HepG2 (cell line): ENCODE results near the gene PYGL. TPM values are rescaled to one million over a fixed set of nuclear protein-coding genes. Genes with fewer than 3 reads are reported as not detected.
A peak's percentile ranks its signal among the peaks of the same experiment; 100 is the strongest.

Experiments
- ATAC-seq: fragments of 200-7000 bp; cut with Tn5 transposase; 3 replicates; pipeline ENCODE4 v1.9.1; 2020; ENCODE audit warnings: mild to moderate bottlenecking, moderate library complexity
- BruUV-seq: library from RNA; stranded (reverse); fragments of 400-500 nt; replicated peaks from 2 replicates; lab custom pipeline; 2021; lab: Mats Ljungman, UMichigan
- CTCF ChIA-PET: fragments of 300-600 bp; formaldehyde crosslinking; extraction: SDS; loops from one replicate; lab custom pipeline; 2021; ENCODE audit warnings: low total read pairs, inconsistent platforms, low intra/inter-chr PET ratio; lab: Yijun Ruan, JAX
- POLR2A ChIA-PET: fragments of 350-600 bp; sonication (Branson Sonifier 250); formaldehyde crosslinking; loops from one replicate; lab custom pipeline; 2020; ENCODE audit warnings: antibody characterized with exemption, inconsistent platforms; lab: Yijun Ruan, JAX
- DNase-seq: peaks from one replicate; pipeline ENCODE4 v3.0.0-alpha.2; 2015; ENCODE audit warnings: low spot score
- FAIRE-seq: peaks from 3 replicates; lab custom pipeline; 2011; peaks lifted over from hg19 to GRCh38; lab: Jason Lieb, UNC
- H2AFZ ChIP-seq: one replicate; pipeline ENCODE4 v1.6.1; 2011; ENCODE audit warnings: low read length, inconsistent platforms
- H3K27ac ChIP-seq: fragments of 300-600 bp; 3 replicates; pipeline ENCODE4 v1.8.0; 2011; ENCODE audit warnings: mixed run types, mild to moderate bottlenecking, mixed read lengths, low read length, inconsistent platforms; ENCODE audit not compliant: insufficient read depth; ENCODE audit errors: extremely low read length
- H3K27me3 ChIP-seq, 2 experiments: fragments of 200-600 bp in 1 of 2; 2 replicates in 1 of 2; 3 replicates in 1 of 2; pipeline versions ENCODE4 v1.6.0 to v1.8.0; 2011; ENCODE audit warnings: low read length in 2 of 2, mild to moderate bottlenecking in 2 of 2, moderate library complexity in 2 of 2, inconsistent platforms in 1 of 2; ENCODE audit not compliant: insufficient read depth in 2 of 2, control insufficient read depth in 1 of 2
- H3K36me3 ChIP-seq, 2 experiments: fragments of 200-600 bp in 1 of 2; replicated peaks in 1 of 2; 2 replicates in 1 of 2; 3 replicates in 1 of 2; pipeline versions ENCODE4 v1.5.1 to v1.8.0; 2011; ENCODE audit warnings: low read length in 2 of 2, inconsistent platforms in 1 of 2; ENCODE audit not compliant: insufficient read depth in 2 of 2, control insufficient read depth in 1 of 2
- H3K4me1 ChIP-seq: 2 replicates; pipeline ENCODE4 v1.5.1; 2012; ENCODE audit warnings: low read length, inconsistent platforms; ENCODE audit not compliant: insufficient read depth
- H3K4me2 ChIP-seq: 2 replicates; pipeline ENCODE4 v1.6.0; 2011; ENCODE audit warnings: low read depth, low read length, inconsistent platforms
- H3K4me3 ChIP-seq, 3 experiments: fragments of 200-600 bp in 1 of 3; sonication (generic), shearing (Covaris generic) in 1 of 3; replicated peaks in 1 of 3; 2 replicates each; pipeline ENCODE4 v1.5.1; 2011 to 2016; ENCODE audit warnings: low read length in 3 of 3, inconsistent platforms in 2 of 3, low read depth in 2 of 3, mild to moderate bottlenecking in 2 of 3, control low read depth in 1 of 3, mixed read lengths in 1 of 3; ENCODE audit not compliant: insufficient read depth in 1 of 3
- H3K79me2 ChIP-seq: one replicate; pipeline ENCODE4 v1.6.1; 2011; ENCODE audit warnings: low read length, inconsistent platforms; ENCODE audit not compliant: insufficient read depth
- H3K9ac ChIP-seq: 2 replicates; pipeline ENCODE4 v1.6.0; 2011; ENCODE audit warnings: mild to moderate bottlenecking, low read depth, low read length, inconsistent platforms; ENCODE audit not compliant: insufficient read depth
- H3K9me3 ChIP-seq: 2 replicates; pipeline ENCODE4 v1.5.1; 2012; ENCODE audit warnings: mild to moderate bottlenecking, low read length
- H4K20me1 ChIP-seq: 2 replicates; pipeline ENCODE4 v1.6.0; 2011; ENCODE audit warnings: inconsistent platforms, mild to moderate bottlenecking, low read length, moderate library complexity; ENCODE audit not compliant: insufficient read depth
- ELF4 ChIP-seq: sonication (generic); formaldehyde crosslinking; IDR thresholded peaks from 2 replicates; pipeline ENCODE4 v1.5.0; 2020; ENCODE audit warnings: missing genetic modification reagents, mild to moderate bottlenecking, moderate library complexity, borderline replicate concordance
- FUBP1 ChIP-seq: sonication (generic); formaldehyde crosslinking; IDR thresholded peaks from 2 replicates; pipeline ENCODE4 v1.5.1; 2020; ENCODE audit warnings: missing genetic modification reagents, mild to moderate bottlenecking, borderline replicate concordance
- KDM5A ChIP-seq: fragments of 200-600 bp; sonication (generic); IDR thresholded peaks from 2 replicates; pipeline ENCODE4 v1.7.0; 2018; ENCODE audit warnings: antibody characterized with exemption, mild to moderate bottlenecking, low read length, borderline replicate concordance
- MLX ChIP-seq: IDR thresholded peaks from 2 replicates; pipeline ENCODE4 v1.6.1; 2016
- MNT ChIP-seq: fragments of 450-650 bp; IDR thresholded peaks from 2 replicates; pipeline ENCODE4 v1.6.1; 2016
- MTA3 ChIP-seq: sonication (generic); formaldehyde crosslinking; IDR thresholded peaks from 2 replicates; pipeline ENCODE4 v1.4.0; 2020; ENCODE audit warnings: missing genetic modification reagents
- SRSF1 ChIP-seq: fragments of 200-400 bp; formaldehyde crosslinking; optimal IDR thresholded peaks from 2 replicates; pipeline ENCODE3; 2017; ENCODE audit warnings: mild to moderate bottlenecking, low read depth, low read length, moderate library complexity
- STAG1 ChIP-seq: sonication (generic); formaldehyde crosslinking; IDR thresholded peaks from 2 replicates; pipeline ENCODE4 v1.4.0; 2020; ENCODE audit warnings: missing genetic modification reagents
- TBX2 ChIP-seq: sonication (generic); formaldehyde crosslinking; IDR thresholded peaks from 2 replicates; pipeline ENCODE4 v1.5.0; 2020; ENCODE audit warnings: missing genetic modification reagents, mild to moderate bottlenecking, borderline replicate concordance
- TCF7 ChIP-seq: sonication (generic); IDR thresholded peaks from 2 replicates; pipeline ENCODE4 v1.6.1; 2016; ENCODE audit warnings: antibody characterized with exemption, low read depth
- ZBED4 ChIP-seq: sonication (generic); formaldehyde crosslinking; IDR thresholded peaks from 2 replicates; pipeline ENCODE4 v1.4.0; 2020; ENCODE audit warnings: missing genetic modification reagents, borderline replicate concordance
- ZNF460 ChIP-seq: sonication (generic); formaldehyde crosslinking; IDR thresholded peaks from 2 replicates; pipeline ENCODE4 v1.5.1; 2020; ENCODE audit warnings: missing genetic modification reagents, mild to moderate bottlenecking, borderline replicate concordance
- ZNF567 ChIP-seq: sonication (generic); formaldehyde crosslinking; IDR thresholded peaks from 2 replicates; pipeline ENCODE4 v1.8.1; 2023; ENCODE audit warnings: mild to moderate bottlenecking, missing genetic modification reagents, borderline replicate concordance
- ZSCAN22 ChIP-seq: sonication (generic); formaldehyde crosslinking; IDR thresholded peaks from 2 replicates; pipeline ENCODE4 v1.4.0; 2020; ENCODE audit warnings: mild to moderate bottlenecking, missing genetic modification reagents
- WGBS: methylation state at CpG from one replicate; pipeline ENCODE4 v1.1.6; 2017; ENCODE audit warnings: low lambda C conversion rate; 5-methylcytosine and 5-hydroxymethylcytosine counted together
- in situ Hi-C: cut with HindIII; loops from 2 replicates; pipeline ENCODE4 v1.10.0; 2017; ENCODE audit warnings: low pct_unique_long_range_greater_than_20kb; ENCODE audit not compliant: extremely low pct_ligation_motif_present
- intact Hi-C: fragments of 100-400 bp; cut with micrococcal nuclease; formaldehyde crosslinking; loops from one replicate; pipeline ENCODE4 v1.10.0; 2022; ENCODE audit not compliant: unreplicated experiment
- polyA plus RNA-seq, 8 experiments: library from polyadenylated mRNA; depleted of rRNA in 3 of 8; stranded (reverse) in 7 of 8; unstranded in 1 of 8; fragments of >200 nt; fragmentation: Illumina TruSeq in 4 of 8; extraction: Trizol in 4 of 8; gene quantifications; 2 replicates each; pipeline versions ENCODE4 v1.2.1 to v1.2.3, GENCODE V29; 2011 to 2016; ENCODE audit warnings: low read depth in 4 of 8, missing spikeins in 1 of 8, mixed read lengths in 1 of 8; ENCODE audit not compliant: insufficient read depth in 1 of 8
- total RNA-seq, 5 experiments: library from RNA; depleted of rRNA; stranded (reverse); fragments of >200 nt; fragmentation: Illumina TruSeq; extraction: Trizol; gene quantifications; 2 replicates each; pipeline ENCODE4 v1.2.3, GENCODE V29; 2016; ENCODE audit warnings: low read depth in 1 of 5

PYGL gene
- total and polyA plus RNA-seq, 2 of the 13 experiments (the other 11 are each of a cell fraction or from before 2014, with no cell fraction given) = 98.4 to 110 TPM

GRCh38 chr14:50883827-50884197 lies 60.5 kb downstream of the PYGL start (continued):
- TF ChIP-seq ZBED4 = no peak
- TF ChIP-seq ZSCAN22 (CRISPR knock-in tag) = no peak

- no peak overlapping the region for H3K27ac ChIP-seq
- no peaks in the 10 kb centered on the region for H3K36me3 ChIP-seq
- no peak for DNase-seq
- ChIA-PET POLR2A (interaction anchor here (1.1 kb wide), 1 partner anchor 61 kb away, joined by 3 read pairs; the partner anchor contains the start of gene PYGL), CTCF (no interaction called here)
- no TSS peak for BruUV-seq
- peaks cover 47% of the 10 kb centered on the region for H3K4me1 ChIP-seq
- H3K4me3 ChIP-seq = no peak overlapping the region
- no peak for FAIRE-seq
- H3K27me3 ChIP-seq = no peaks in the 10 kb centered on the region
- H3K4me2 ChIP-seq = no peak overlapping the region
- no peaks in the 10 kb centered on the region for H3K79me2 ChIP-seq
- intact Hi-C loops (no loop called here), in situ Hi-C loops (no loop called here)
- WGBS = 63% methylated on average over 8 of the region's 8 CpGs
- no peak overlapping the region for H3K9ac ChIP-seq
- H4K20me1 ChIP-seq = no peaks in the 10 kb centered on the region
- no peak overlapping the region for H2AFZ ChIP-seq
- no peaks in the 10 kb centered on the region for H3K9me3 ChIP-seq
- peak; percentile 61 for ATAC-seq
- TF ChIP-seq ZNF460 (CRISPR knock-in tag) (no peak), ELF4 (CRISPR knock-in tag) (no peak), MNT (no peak), TCF7 (no peak), MTA3 (no peak), KDM5A (no peak), STAG1 (CRISPR knock-in tag) (no peak), TBX2 (CRISPR knock-in tag) (no peak), SRSF1 (no peak), MLX (CRISPR knock-in tag) (no peak), FUBP1 (CRISPR knock-in tag) (no peak), ZNF567 (CRISPR knock-in tag) (no peak)
Observed at GRCh38 chr14:50882932-50883826, 61.1 kb downstream of the PYGL start.
